ENCODE measurements around the gene OFD1.

Gene OFD1, protein sequence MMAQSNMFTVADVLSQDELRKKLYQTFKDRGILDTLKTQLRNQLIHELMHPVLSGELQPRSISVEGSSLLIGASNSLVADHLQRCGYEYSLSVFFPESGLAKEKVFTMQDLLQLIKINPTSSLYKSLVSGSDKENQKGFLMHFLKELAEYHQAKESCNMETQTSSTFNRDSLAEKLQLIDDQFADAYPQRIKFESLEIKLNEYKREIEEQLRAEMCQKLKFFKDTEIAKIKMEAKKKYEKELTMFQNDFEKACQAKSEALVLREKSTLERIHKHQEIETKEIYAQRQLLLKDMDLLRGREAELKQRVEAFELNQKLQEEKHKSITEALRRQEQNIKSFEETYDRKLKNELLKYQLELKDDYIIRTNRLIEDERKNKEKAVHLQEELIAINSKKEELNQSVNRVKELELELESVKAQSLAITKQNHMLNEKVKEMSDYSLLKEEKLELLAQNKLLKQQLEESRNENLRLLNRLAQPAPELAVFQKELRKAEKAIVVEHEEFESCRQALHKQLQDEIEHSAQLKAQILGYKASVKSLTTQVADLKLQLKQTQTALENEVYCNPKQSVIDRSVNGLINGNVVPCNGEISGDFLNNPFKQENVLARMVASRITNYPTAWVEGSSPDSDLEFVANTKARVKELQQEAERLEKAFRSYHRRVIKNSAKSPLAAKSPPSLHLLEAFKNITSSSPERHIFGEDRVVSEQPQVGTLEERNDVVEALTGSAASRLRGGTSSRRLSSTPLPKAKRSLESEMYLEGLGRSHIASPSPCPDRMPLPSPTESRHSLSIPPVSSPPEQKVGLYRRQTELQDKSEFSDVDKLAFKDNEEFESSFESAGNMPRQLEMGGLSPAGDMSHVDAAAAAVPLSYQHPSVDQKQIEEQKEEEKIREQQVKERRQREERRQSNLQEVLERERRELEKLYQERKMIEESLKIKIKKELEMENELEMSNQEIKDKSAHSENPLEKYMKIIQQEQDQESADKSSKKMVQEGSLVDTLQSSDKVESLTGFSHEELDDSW

DNA sequence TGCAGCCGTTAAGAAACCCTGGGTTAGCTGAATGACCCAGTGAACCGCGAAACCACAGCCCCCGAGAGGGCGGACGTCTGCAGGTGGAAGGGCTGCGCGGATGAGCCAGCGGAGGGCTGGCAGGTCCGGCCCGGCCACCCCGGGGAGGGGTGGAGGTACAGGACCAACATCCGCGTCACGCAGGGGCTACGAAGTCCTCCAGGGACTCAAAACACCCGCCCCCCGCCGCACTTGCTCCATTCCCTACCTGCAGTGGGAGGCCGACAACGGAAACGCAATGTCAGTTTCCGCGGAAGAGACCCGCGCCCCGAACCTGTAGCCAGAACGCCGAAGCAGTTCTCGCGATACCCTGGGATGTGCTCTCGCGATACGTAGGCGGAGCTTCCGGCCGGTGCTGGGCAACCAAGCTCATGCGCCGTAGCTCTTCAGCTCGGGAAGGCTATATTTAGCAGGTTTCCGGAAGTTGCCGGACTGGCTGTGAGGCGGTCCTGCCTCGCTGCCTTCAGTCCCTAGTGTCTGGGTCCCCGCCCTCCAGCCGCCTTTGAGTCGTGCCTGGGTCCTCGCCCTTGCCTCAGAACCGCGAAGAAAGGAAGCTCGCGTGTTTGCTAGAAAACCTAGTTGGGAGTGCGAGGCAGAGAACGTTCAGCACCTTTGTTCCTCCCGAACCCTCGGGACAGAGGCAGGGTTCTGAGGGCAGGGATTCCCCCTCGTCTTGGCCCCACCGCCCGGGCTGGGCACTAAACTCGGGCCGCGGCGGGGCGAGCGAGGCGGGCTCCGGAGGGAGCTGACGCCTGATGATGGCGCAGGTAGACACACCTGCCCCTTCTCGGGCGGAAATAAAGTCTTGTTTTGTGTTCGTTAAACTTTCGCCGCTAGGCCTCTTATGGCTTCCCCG is at the start of gene OFD1, which contains the start of gene TRAPPC2:
Gene OFD1, plus strand, starts transcription at position 471 of the 895 bp plus-strand sequence. Its CDS starts 324 bp downstream, at position 795.
Gene TRAPPC2, minus strand, starts transcription at position 343 of the 895 bp plus-strand sequence. CDS start 14,657 bp downstream, outside the sequence.
- peak; percentile 77 to 78 for DNase-seq (ENCODE audit: low read depth in 2 of 2, low spot score in 1 of 2)

DNA sequence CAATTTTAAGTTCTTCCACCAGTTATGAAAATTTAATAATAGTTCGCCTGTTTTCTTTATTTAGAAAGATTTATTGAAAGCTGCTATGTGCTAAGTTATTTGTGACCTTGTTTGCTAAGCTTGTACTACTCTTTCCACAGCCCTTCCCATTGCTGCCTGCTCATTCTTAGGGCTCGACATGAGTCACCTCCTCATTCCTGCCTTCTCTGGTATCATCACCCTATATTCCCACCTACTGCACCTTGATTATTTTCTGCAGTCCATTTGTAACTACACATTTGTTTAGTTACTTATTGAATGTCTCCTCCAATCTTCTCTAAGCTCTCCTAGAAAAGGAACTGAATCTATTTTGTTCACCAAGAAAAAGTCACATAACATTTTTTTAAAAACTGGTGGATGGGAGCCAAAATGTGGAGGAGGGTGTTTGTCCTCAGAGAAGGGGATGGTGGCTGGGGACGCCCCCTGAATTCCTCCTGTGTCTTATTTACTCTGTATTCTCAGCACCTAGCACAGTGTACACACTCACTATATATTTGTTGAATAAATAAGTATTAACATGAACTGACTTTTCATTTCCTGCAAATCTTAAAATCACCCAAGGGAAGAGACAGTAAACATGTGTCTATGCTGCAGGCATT is 49.3 kb upstream of the OFD1 start:
- no peak for DNase-seq (ENCODE audit: low read depth in 2 of 2, low spot score in 1 of 2)

DNA sequence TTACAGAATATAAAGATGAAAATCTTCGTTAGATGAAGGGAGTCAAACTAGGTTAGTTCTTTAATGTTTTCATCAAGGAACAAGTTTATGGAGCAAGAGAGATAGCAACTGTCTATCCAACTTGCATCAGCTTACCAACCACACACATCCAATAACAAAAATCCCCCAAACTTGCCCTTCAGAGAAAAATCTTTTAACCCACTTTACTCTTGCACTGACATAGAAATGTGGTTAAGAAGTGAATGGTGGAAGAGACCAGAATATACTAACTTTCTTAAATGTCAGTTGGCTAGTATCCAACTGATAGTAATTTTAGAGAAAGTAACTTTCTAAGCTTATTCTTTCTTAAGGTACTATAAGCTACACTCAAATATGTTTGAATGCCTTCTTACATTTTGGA is 47.3 kb upstream of the OFD1 start:
- DNase-seq (ENCODE audit: low read depth in 2 of 2, low spot score in 1 of 2): no peak

DNA sequence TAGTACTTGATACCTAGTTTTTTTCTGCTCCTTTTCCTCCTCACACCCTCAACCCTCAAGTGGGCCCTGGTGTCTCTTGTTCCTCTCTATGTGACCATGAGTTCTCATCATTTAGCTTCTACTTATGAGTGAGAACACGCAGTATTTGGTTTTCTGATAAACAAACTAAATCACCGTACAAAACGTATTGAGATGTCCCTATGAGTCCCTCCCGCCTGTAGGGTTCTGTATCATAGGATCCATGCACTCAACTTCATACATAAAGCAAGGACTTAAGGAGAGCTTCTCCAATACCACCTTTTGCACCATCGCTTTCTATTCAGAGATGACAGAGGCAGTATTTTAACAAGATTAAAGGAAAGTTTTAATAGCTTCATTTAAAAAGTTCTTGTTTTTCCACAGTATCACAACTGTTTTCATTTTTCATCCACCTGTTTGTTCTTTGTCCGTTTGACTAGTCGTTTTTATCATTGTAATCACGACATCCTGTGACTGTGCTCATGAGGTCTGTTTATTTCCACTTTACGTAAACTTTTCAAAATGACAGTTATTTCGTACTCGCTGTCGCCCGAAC is 46.1 kb upstream of the OFD1 start:
- no peak for DNase-seq (ENCODE audit: low read depth in 2 of 2, low spot score in 1 of 2)

DNA sequence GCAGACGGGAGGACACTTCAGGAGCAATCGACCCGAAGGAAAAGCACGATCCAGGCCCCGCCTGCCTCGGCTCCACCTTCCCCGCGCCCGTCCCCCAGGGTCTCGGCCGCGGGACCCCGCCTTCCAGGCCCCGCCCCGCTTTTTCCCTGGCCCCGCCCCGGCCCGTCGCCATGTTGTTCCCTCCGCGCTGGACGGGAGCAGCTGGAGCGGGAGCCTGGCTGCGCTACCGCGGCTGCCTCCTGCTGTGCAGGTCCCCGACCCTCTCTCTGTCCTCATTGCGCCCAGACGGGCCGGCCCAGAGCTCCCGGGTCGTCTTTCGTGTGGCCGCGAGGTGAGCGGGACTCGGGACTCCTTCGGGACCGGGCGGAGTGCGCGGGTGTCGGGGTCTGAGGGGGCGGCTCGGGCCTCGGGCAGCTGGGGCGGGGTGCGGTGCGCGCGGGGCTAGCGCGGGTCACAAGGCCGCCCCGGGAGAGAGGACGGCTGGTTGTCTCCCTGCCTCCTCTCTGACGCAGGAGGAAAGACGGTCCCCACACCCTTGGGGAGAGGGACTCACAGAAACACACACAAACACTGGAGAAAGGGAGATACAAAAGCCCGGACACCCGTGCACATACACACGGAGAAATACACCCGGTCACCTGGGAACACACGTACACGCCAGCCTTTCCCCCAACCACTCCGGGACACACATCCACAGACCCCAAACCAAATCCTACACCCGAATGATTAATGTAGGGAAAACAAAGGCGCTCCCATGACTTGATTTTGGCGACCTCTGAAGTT is 45.4 kb upstream of the OFD1 start, which contains the start of gene RAB9A:
Gene RAB9A, plus strand, starts transcription at position 171 of the 783 bp plus-strand sequence. CDS start 19,619 bp downstream, outside the sequence.
- DNase-seq (ENCODE audit: low read depth in 2 of 2, low spot score in 1 of 2): peak; percentile 46 to 68

DNA sequence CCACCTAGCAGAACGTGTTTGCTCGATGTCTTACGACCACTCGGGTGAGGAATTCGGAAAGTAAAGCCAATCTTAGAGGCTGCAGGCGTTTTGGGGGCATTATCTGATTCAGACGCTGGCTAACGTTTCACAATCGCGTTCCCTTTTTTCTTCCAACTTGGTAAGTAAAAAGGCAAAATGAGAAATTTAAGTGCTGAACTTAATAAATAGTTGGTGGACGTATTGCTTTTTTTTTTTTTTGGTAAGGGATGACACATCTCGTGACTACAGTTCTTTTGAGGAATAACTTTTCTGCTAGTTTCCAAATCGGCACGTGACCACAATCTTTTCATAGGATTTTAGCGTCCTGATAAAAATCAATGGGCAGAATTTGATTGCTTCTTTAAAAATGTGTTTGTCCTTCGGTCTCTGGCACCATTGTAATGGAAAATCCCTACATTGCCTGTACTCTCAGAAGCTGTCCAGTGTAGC is 44.8 kb upstream of the OFD1 start:
- DNase-seq (ENCODE audit: low read depth in 2 of 2, low spot score in 1 of 2): no peak

DNA sequence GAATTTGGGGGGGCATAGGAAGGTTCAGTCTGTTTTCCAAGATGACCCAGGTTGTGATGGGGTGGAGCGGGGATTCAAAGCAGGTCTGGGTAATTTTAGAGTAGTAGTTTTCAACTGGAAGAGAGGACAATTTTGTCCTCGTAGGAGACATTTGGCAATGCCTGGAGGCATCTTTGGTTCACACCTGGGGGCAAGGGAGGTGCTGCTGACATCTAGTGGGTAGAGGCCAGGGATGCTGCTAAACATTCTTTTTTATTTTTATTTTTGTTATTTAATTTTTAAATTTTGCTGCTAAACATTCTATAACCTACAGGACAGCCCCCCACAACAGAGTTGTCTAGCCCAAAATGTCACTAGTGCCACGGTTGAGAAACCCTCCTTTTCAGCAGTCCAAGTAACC is 43.7 kb upstream of the OFD1 start:
- DNase-seq (ENCODE audit: low read depth in 2 of 2, low spot score in 1 of 2): no peak

DNA sequence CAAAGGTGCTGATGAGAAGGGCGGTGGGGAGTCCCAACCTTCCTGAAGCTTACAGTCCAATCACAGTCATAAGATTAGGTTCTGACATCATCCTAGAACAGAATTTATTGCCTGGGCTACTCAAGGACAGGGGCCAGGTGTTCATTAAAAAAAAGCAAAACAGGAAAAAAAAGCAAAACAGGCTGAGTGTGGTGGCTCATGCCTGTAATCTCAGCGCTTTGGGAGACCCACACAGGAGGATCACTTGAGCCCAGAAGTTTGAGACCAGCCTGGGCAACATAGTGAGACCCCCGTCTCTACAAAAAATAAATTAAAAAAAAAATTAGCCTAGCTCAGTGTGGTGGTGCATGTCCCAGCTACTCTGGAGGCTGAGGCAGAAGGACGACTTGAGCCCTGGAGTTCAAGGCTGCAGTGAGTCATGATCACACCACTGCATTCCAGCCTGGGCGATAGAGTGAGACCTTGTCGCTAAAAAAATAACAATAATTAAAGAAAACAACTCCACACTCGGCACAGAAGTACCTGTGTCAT is 42.6 kb upstream of the OFD1 start:
- DNase-seq (ENCODE audit: low read depth in 2 of 2, low spot score in 1 of 2): no peak

DNA sequence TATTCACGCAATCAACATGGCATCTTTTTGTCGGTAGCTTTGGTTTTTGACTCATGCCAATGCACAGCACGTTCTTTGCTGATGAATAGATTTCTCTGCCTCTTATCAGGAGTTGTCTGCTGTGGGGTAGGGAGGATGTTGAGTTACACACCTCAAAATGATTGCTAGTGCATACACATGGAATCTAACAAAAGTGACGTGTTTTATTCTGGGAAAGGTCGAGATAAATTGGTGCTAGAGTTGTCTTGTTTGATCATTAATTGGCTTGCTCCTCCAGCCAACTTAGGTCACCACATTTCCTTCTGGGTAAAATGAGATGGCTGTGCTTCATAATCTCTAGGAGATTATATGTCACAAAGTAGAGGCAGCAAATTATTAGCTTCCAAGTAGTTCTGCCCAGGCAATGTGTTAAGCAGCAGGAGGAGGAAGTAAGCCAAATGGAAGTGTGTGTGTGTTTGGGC is 41.7 kb upstream of the OFD1 start:
- no peak for DNase-seq (ENCODE audit: low read depth in 2 of 2, low spot score in 1 of 2)

DNA sequence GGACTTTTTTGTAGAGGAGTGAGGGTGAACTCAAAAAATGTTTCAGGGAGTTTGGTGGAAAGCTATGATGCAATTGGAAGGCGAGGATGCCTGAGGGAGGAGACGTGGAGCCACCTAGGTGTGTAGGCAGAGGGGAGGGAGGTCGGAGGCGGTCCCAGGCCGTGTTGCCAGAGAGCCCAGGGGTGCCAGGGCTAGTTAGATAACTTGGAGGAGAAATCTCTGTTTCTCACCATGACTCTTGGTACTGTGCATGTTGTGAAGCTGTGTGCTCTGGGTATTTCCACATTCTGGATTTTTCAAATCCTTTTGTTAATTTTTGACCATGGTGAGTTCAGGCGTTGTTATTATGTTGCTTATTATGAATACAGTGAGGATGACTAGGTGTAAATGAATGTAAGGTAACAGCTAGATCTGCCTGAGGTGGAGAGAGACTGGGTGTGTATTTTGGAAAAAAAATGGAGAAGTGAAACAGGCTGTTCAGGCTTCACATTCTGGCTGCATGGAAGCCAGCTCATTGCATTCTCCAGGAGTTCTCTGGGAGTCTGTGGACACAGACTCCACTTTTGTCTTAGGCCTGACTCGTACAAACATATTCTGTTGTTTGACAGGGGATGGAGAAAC is 41.1 kb upstream of the OFD1 start:
- DNase-seq (ENCODE audit: low read depth in 2 of 2, low spot score in 1 of 2): no peak

DNA sequence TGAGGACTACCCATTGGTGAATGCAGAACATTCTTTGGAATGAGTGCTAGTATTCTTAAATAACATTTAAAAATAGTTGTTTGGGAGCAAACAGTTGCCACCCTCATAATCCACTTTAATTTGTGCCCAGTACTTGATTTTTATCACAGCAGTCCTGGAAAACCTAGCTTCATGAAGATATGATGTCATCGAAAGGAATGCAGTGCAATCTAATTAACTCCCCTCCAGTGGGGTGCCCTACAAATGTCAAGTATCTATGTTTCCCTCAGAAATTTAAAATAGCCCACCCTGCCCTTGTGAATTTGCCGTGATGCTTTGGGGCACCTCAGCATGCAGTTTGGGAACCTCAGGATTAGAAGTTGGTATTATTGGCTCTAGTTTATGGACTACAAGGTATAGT is 40.2 kb upstream of the OFD1 start:
- DNase-seq (ENCODE audit: low read depth in 2 of 2, low spot score in 1 of 2): no peak

DNA sequence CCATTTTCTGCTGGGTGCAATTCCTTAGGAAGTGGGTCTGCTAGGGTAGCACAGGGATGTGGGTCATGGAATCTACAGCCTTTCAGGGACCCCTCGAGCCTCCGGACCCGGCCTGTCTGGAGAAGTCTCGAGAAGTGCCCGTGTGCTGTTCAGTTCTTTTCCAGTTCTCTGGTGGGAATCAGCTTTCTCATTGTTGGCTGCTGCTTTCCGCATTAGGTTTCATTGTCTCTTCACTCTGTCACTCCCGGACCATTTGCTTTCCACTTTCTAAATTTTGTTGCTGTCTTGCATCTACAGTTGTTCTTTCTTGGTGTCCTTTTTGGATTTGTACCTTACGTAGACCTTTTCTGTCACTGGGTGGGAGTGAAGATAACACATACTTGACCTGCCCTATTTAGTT is 39.6 kb upstream of the OFD1 start:
- DNase-seq (ENCODE audit: low read depth in 2 of 2, low spot score in 1 of 2): no peak

DNA sequence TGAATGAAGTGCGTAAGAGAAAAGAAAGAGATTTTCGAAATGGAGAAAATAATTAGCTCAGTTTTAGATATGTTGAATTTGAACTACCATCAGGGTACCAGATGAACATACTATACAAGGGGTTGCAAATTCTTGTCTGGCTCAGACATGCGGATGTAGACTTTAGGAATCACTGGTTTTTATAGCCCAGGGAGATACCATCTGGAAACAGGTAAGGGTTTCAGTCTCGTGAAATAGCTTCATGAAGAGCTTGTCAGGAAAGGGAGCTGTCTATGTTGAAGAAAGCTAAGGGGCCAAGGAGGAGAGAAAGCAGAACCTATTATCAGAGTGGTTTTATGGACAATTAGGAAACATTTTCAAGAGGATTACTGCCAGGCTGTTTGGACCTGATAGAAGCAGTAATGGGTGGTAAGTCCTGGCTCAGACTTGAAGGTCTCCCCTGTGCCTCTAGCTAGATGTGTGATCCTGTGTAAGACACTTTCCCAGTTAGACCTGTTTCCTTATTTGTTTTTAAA is 38.9 kb upstream of the OFD1 start:
- DNase-seq (ENCODE audit: low read depth in 2 of 2, low spot score in 1 of 2): no peak

DNA sequence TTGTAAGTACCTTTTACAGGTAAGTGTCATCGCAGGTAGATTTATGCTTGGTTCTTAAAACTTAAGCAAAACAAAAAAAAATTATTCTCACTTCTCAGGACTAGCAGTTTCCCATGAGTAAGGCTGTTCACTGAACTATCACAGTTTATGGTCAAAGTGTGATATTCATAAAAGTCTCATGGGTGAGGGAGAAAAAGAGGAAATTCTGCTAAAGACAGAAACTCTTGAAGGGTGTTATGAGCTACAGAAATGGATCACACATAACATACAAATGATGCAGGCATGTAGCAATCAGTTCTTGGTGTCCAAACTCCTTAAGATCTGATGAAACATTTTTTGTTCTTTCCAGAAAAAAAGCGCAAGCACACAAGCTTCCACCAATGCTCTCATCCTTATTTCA is 37.1 kb upstream of the OFD1 start:
- no peak for DNase-seq (ENCODE audit: low read depth in 2 of 2, low spot score in 1 of 2)

DNA sequence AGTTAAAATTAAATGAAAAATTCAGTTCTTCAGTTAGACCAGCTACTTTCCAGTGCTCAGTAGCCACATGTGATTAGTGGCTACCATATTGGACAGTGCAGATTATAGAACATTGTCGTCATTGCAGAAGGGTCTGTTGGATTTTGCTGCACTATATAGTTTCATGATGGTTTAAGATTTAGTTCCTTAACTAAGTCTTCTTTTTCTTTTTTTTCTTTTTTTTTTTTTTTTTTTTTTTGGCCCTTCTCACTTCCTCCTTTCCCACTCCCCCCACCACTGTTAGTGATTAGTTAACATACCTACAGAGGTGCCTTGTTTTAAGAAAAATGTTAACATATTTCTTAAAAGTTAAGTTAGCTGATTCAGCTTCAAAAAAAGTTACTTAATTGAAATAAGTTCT is 36.6 kb upstream of the OFD1 start:
- DNase-seq (ENCODE audit: low read depth in 2 of 2, low spot score in 1 of 2): no peak

DNA sequence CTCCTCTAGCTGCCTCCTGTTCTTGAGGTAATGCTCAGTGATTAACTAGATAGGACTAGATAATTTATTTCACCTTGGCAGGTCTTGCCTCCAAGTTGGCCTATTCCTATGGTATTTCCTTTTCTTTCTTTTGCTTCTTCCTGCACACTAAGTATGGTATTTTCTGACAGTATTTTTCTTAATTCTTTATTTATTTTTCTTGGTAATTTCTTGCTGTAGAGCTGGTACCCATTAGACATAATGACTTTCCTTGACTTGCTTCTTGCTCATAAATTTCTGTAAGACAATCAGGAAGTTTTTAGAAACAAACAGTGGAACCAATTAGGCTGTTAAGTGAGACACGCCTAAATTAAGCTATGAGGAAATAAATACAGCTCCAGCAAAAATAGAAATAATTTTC is 36.1 kb upstream of the OFD1 start:
- no peak for DNase-seq (ENCODE audit: low read depth in 2 of 2, low spot score in 1 of 2)

DNA sequence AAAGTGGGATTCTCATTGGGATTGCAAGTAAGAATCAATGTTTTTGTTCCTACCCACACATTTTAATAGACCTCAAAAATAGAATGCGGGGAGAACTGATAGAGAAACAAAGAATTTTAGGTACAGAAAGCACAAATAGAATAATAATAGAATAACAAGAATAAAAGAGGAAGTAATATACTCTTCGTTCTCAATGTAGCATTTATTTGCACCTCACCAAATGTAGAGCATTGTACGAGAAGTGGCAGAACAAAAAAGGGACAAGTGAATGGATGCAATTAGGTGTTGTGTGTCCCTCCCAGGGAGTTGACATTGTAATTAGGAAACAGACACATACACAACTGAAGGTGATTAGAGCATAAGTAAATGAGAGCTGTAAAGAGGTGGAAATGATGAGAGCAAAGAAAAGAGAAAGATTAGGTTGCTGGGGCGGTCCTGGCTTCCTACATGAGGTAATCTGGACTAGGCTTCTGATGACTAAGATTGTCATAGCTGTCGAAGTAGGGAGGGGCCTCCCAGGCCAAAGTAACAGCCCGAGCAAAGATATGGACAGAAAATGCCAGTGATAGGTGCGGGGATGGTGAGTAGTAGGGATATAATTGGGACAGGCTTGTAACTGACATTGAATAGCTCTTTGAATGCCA is 35.2 kb upstream of the OFD1 start:
- DNase-seq (ENCODE audit: low read depth in 2 of 2, low spot score in 1 of 2): no peak

Data from stimulated activated CD8-positive, alpha-beta memory T cell treated with anti-CD3 and anti-CD28 coated beads, Interleukin-4, amount 100 ng/mL, for 1 hour (primary cell).